Raji (cell line): ENCODE measurements around the gene KRTAP10-12.

Experiments used
- POLR2A ChIP-seq: IDR thresholded peaks from 2 replicates; pipeline ENCODE4 v1.6.1; 2011; ENCODE audit warnings: low read depth, low read length, control low read depth; ENCODE audit not compliant: insufficient read depth

Gene KRTAP10-12

DNA sequence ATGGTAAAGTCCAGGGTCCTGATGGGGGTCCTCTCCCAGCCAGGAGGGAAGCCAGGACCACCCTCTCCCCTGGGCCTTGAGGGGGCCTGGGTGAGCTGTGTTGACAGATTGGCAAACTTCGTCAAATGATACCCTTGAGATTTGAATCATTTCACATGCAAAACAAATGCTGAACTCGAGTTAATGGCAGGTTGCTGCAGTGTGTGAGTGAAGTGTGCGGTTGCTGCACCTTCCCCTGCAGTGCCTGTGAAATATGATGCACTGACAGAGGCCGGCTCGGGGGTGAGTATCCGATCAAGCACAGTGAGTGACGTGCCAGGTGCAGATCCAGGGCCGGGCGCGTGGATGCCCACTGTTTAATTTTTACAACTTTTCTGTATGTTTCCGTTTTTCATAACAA lies 9.3 kb upstream of the KRTAP10-12 start:
- TF ChIP-seq POLR2A, result no peak

DNA sequence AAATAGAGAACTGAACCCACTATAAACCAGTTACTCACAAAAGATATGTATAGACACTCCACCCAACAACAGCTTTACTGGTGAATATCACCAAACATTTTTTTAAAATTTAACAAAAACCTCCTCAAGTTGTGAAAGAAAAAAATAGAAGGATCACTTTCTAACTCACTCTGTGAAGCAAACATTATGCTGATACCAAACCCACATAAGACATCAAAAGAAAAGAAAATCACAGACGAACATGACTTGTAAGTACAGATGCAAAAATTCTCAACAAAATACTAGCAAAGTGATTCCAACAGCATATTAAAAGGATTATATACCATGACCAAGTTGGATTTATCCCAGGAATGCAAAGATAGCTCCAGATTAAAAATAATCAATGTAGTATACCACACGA lies 5.3 kb upstream of the KRTAP10-12 start:
- no peak for TF ChIP-seq POLR2A

DNA sequence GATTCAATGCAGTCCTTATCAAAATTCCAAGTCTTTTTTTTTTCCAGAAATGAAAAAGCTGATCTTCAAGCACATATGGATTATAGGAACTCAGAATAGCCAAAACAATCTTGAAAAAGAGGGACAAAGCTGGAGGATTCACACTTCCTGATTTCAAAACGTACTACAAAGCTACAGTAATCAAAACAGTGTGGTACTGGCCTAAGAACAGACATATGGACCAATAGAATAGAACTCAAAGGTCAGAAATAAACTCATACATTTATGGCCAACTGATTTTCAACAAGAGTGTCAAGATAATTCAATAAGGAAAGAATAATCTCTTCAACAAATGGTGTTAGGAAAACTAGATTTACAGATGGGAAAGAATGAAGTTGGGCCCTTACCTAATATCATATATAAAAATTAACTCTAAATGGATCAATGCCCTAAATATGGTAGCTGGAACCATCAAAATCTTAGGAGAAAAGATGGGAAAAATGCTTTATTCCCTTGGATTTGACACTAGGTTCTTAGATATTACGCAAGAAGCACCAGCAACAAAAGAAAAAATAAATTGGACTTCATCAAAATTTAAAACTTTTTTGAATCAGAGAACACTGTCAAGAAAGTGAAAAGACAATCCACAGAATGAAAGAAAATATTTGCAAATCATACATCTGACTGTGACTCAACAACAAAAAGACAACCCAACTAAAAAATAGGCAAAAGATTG lies 4.0 kb upstream of the KRTAP10-12 start:
- no peak for TF ChIP-seq POLR2A

DNA sequence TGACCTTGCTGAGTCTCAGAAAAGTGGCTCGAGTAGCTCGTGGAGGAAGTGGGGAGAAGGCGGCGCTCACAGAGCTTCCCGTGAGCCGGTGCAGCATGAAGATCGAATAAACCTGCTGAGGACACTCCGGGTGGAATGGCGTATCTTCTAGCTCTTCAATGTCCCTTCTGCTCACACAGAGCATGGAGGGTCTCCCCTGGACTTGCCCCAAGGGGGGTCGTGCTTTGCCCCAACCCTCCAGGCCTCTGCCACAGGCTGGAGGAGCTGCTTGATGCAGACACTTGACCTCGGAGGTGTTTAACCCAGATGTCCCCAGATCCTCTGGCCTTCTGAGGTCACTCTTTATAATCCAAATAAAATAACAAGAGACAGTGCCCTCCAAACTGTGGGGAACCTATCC lies 2.2 kb upstream of the KRTAP10-12 start:
- no peak for TF ChIP-seq POLR2A

DNA sequence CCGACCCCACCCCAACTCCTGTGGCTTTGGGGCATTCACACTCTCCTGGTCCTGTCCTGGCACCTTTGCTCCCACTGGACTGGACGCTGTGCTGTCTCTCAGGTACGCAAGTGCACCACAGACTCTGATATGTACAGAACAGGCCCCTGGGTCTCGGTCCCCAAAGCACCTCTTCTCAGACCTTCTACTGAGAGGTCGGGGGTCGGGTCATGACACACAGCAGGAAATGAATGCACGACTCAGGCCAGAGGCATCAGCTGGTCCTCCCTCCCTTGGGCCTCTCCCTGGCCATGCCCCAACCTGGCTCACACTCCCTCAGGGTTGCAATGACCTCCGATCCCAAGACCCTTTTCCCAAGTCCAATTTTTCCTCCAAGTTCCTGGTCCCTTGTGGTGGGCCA lies 1.8 kb upstream of the KRTAP10-12 start:
- TF ChIP-seq POLR2A, result no peak

DNA sequence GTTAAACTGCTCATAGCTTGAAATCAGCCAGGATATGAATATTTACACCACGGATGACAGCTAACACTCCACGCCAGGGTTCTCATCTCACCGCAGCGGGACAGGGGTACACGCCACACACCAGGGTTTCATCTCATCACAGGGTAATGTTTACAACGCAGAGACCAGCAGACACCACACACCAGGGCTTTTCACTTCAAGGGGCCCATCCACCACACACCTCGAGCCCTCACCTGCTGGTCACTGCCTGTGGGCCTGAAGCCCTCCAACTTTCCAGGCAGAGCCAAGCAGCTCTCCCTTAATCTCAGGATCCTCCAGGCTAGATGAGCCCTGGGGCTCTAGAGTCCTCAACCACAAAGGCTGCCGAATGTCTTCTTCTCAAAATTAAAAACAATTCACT lies 1.3 kb upstream of the KRTAP10-12 start:
- no peak for TF ChIP-seq POLR2A

DNA sequence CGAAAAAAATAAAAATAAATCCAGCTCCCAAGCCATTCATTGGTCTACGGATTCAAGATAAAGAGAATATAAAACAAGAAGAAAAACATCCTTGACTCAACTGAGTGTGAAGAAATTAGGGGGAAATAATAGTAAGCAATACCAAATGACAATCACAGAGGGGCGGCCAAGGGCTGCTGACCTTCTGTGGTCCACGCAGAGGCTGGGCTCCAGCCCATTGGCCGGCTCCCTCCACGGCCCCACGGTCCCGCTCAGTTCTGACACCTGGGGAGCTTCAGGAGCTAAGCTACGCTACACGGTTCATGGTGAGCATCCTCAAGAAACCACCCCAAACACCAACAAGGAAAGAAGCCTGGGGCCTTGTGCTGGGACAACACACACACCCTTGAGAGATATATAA lies 400 bp upstream of the KRTAP10-12 start:
- TF ChIP-seq POLR2A, result no peak

DNA sequence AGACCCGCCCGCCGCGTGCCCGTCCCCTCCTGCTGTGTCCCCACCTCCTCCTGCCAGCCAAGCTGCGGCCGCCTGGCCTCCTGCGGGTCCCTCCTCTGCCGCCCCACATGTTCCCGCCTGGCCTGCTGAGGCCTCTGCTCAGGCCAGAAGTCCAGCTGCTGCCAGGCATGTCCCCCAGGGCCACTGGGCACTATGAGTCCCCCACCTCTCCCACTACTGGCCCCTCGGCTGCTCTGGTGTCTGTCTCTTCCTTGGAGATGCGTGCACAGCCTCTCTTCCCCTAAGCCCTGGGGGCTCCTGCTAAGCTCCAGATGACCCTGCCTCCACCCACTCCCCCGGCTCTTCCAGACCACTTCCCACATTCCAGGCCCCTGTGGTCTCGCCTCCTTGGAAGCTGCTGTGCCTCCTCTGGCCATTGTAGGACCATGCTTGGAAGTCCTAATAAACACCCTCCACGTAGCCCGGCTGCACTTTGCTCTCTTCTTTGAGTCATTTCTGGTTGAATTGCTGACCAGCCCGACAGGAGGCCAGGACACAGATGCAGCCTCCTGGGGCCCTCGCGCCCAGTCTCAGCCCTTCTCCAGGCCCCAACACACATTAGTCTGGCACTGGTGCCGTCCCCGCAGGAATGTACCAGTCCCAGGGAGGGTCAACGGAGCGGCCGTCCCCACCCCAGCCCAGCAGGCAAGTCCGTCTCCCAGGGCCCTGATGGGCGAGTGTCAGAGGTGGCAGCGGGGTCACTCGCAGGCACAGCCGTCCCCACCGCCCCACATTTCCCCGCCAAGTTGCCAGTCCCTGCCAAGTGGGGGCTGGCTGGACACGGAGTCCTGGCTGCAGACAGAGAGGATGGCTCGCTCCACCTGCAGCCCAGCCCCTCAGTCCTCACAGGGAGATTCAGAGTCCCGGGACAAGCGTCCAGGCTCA lies 1.1 kb downstream of the KRTAP10-12 start:
- no peak for TF ChIP-seq POLR2A

DNA sequence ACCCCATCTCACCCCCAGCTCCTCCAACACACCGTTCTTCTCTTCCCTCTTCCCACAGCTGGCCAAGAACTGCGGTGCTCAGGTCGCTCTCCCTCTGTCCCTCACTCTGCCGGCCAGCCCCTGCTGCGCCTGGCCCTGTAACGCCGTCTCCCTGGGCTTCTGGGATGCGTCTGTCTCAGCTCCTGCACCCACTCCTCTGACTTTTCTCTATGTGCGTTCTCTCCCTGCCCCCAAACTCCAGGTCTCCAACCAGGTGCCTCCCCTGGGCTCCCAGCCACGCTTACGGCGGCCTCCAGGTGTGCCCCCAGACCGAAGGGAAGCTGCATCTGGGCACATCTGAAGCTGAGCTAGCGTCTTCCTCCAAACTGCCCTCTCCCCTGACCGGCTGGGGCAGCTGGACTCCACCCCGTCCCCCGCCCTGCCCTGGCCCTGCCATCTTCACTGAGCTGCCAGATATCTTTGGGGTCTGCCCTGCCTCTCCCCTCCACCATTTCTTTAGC lies 2.6 kb downstream of the KRTAP10-12 start:
- TF ChIP-seq POLR2A, result no peak

DNA sequence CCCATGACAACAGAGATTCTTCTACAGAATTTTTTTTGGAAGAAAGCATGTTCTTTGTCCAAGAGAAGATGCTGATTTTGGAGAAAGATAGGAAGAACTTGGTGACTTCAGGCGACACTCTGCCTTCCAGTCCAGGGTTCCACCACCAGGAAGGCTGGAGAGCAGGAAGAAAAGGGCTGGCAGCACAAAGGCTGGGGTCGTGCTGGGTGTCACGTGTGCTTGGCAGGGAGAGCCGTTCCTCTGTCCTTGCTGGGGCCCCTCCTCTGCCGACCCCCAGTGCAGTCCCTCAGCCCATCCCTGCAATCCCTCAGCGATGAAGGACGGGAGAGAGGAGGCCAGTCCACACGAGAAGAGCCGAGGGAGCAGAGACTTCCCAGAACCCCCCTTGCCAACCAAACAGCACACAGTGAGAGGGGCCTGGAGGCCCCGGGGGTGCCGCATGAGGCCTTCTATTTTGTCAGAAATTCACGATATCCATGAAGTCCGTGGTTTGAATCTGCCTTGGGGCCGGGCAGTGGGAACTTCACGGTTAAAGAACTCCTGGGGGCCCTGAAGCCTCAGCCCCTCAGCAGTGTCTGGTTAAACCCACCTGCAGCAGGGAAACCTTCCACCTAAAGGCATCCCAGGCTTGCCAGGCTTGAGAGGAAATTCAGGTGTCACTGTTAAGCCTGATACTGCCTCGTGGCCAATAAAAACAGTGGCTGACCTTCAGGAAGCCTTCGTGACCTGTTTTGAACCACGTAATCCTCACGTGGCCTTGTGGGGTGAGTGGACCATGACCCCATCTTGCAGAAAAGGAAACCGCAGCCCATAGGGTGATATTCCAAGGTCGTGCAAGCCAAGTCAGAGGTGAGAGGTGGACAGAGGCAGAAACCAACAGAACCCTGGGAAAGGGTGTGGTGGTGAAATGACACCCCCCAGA lies 3.4 kb downstream of the KRTAP10-12 start:
- TF ChIP-seq POLR2A, result no peak

DNA sequence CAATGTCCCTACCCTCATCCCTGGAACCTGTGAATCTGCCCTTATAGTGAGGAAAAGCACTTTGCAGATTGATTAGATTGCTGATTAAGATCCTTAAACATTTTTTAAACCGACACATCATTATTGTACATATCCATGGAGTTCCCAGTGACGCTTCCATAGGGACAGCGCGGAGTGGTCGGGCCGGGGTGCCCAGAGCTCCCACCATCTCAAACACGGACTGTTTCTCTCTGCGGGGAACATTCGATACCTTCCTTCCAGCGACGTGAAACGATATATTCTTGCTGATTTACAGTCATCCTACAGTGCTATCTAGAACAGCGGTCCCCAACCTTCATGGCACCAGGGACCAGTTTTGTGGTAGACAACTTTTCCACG lies 4.0 kb downstream of the KRTAP10-12 start:
- no peak for TF ChIP-seq POLR2A

DNA sequence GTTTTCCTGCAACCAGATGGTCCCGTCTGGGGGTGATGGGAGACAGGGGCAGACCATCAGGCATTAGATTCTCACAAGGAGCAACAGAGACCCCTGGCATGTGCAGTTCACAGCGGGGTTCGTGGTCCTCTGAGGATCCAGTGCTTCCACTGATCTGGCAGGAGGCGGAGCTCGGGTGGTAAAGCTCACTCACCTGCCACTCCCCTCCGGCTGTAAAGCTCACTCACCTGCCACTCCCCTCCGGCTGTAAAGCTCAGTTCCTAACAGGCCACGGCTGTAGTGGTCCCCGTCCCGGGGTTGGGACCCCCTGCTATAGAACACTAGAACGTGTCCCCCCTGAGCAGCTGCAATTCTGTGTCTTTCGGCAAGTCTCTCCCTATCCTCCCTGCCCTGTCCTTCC lies 4.6 kb downstream of the KRTAP10-12 start:
- TF ChIP-seq POLR2A, result no peak

DNA sequence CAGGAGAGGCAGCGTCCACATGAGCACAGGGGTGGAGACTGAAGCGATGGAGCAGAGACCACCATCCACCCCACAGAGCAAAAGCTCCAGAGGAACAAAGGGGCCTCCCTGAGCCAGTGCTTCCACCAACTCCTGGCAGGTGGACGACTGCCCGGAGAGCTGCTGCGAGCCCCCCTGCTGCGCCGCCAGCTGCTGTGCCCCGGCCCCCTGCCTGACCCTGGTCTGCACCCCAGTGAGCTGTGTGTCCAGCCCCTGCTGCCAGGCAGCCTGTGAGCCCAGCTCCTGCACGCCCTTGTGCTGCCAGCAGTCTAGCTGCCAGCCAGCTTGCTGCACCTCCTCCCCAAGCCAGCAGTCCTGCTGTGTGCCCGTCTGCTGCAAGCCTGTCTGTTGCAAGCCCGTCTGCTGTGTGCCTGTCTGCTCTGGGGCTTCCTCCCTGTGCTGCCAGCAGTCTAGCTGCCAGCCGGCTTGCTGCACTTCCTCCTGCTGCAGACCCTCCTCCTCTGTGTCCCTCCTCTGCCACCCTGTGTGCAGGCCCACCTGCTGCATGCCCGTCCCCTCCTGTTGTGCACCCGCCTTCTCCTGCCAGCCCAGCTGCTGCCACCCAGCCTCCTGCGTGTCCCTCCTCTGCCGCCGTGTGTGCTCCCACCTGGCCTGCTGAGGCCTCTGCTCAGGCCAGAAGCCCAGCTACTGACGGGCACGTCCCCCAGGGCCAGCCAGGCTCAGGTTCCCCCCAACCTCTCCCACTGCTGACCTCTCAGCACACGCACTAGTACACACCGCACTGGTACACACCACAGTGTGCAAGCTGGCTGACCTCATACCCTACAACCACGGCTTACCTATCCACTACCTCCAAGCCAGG lies 5.4 kb downstream of the KRTAP10-12 start:
- no peak for TF ChIP-seq POLR2A
